Liver (tissue), 2 donors: ENCODE data around the gene MED12L.

Experiments
- TF ChIP-seq, protein P1 (sequence below): fragments of 150-350 bp; IDR thresholded peaks from 2 replicates; pipeline ENCODE4 v1.5.1; 2017; ENCODE audit warnings: improper control_type of control experiment, low read depth, low read length; ENCODE audit not compliant: missing input control
- TF ChIP-seq, protein P2 (sequence below): IDR thresholded peaks from 2 replicates; pipeline ENCODE4 v1.6.1; 2016; ENCODE audit warnings: antibody characterized with exemption
- donor health status: healthy.

DNA sequence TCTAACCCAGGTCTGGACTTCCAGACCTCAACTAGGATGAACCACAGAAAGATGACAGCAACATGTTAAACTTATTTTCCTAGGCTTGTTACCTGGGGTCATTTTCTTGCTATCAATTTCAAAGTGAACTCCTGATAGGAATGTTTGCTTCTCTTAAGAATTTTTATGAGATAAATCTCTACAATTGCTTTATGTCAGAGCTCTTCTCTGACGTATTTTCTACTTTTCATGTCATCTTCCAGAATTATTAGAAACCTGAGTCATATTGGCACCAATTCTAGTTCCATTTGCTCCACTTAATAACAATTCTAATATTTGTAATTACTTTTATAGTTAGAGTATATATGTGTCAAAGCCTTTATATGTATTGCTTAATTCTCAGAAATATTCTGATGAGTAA is 377.5 kb downstream of the MED12L start:
- TF ChIP-seq, protein P1, sequence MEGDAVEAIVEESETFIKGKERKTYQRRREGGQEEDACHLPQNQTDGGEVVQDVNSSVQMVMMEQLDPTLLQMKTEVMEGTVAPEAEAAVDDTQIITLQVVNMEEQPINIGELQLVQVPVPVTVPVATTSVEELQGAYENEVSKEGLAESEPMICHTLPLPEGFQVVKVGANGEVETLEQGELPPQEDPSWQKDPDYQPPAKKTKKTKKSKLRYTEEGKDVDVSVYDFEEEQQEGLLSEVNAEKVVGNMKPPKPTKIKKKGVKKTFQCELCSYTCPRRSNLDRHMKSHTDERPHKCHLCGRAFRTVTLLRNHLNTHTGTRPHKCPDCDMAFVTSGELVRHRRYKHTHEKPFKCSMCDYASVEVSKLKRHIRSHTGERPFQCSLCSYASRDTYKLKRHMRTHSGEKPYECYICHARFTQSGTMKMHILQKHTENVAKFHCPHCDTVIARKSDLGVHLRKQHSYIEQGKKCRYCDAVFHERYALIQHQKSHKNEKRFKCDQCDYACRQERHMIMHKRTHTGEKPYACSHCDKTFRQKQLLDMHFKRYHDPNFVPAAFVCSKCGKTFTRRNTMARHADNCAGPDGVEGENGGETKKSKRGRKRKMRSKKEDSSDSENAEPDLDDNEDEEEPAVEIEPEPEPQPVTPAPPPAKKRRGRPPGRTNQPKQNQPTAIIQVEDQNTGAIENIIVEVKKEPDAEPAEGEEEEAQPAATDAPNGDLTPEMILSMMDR = no peak
- TF ChIP-seq, protein P2, sequence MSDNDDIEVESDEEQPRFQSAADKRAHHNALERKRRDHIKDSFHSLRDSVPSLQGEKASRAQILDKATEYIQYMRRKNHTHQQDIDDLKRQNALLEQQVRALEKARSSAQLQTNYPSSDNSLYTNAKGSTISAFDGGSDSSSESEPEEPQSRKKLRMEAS = no peak
